NCI-H128 (cell line): ENCODE measurements around the gene MYLK3.
"Not testable (repeated sequence)": the region's sequence is repeated elsewhere in the genome, so short reads cannot be mapped to it uniquely, and the experiment has no call there.

Source experiments
- DNase-seq: peaks from one replicate; lab custom pipeline; 2025; ENCODE audit not compliant: unreplicated experiment; lab: John Stamatoyannopoulos, UW

The MYLK3 gene

GRCh38 chr16:46690281-46691178 is 57.6 kb downstream of the MYLK3 start:
- DNase-seq, result no peak

- peak; percentile 82 for DNase-seq
These were observed 58.5 kb downstream of the MYLK3 start, which contains the start of gene ORC6 for GRCh38 chr16:46689365-46690280. Gene ORC6, plus strand, starts transcription at chr16:46689659. Its CDS starts 47 bp downstream, at chr16:46689706.

GRCh38 chr16:46688654-46689364 is 59.3 kb downstream of the MYLK3 start, which contains the start of gene VPS35:
Gene VPS35, minus strand, starts transcription at chr16:46689178. Its CDS starts 45 bp downstream, at chr16:46689133.
- peak; percentile 85 for DNase-seq

GRCh38 chr16:46688101-46688653 is 60.0 kb downstream of the MYLK3 start:
- no peak for DNase-seq

- no peak for DNase-seq
These were observed 60.7 kb downstream of the MYLK3 start for GRCh38 chr16:46687486-46687885.

GRCh38 chr16:46686815-46687473 is 61.2 kb downstream of the MYLK3 start:
- DNase-seq, result no peak

GRCh38 chr16:46681867-46682266 is 66.3 kb downstream of the MYLK3 start:
- DNase-seq, result not testable (repeated sequence)

GRCh38 chr16:46677943-46678342 is 70.2 kb downstream of the MYLK3 start:
- not testable (repeated sequence) for DNase-seq

- peak; percentile 22 for DNase-seq
These were observed 74.7 kb downstream of the MYLK3 start for GRCh38 chr16:46673320-46674013.

GRCh38 chr16:46662123-46662522 is 86.0 kb downstream of the MYLK3 start:
- DNase-seq, result no peak

GRCh38 chr16:46658925-46659324 is 89.2 kb downstream of the MYLK3 start:
- no peak for DNase-seq
